Uterus (tissue), 4 donors: ENCODE measurements around the gene PTGER1. TPM values are rescaled to one million over a fixed set of nuclear protein-coding genes. Genes with fewer than 3 reads are reported as not detected.

Experiments
- DNase-seq, 2 donors: peaks; one replicate each; pipeline ENCODE4 v3.0.0-alpha.2; 2019 to 2020
- H3K27ac ChIP-seq, 2 donors: fragments of 200-600 bp; sonication (generic); 1 replicate in 1 of 2; 2 replicates in 1 of 2; pipeline ENCODE4 v1.5.1; 2016 to 2018
- H3K27me3 ChIP-seq, 2 donors: fragments of 200-600 bp; sonication (generic); one replicate each; pipeline ENCODE4 v1.5.1; 2018 to 2019; ENCODE audit warnings: control low read depth in 1 of 2
- H3K36me3 ChIP-seq, 2 donors: fragments of 200-600 bp; sonication (generic); one replicate each; pipeline ENCODE4 v1.5.1; 2019; ENCODE audit warnings: control low read depth in 1 of 2
- H3K4me1 ChIP-seq, 2 donors: fragments of 200-600 bp; sonication (generic); one replicate each; pipeline ENCODE4 v1.5.1; 2018 to 2019; ENCODE audit warnings: control low read depth in 1 of 2
- H3K4me3 ChIP-seq, 2 donors: fragments of 200-600 bp; sonication (generic); 1 replicate in 1 of 2; 2 replicates in 1 of 2; pipeline ENCODE4 v1.5.1; 2018 to 2019; ENCODE audit warnings: mild to moderate bottlenecking in 1 of 2
- H3K9me3 ChIP-seq, 2 donors: fragments of 200-600 bp; sonication (generic); one replicate each; pipeline ENCODE4 v1.5.1; 2019; ENCODE audit warnings: control low read depth in 1 of 2
- CTCF ChIP-seq, 4 experiments: fragments of 200-600 bp in 2 of 4; fragments of 450-650 bp in 2 of 4; sonication (generic) in 2 of 4; IDR thresholded peaks; one replicate each; pipeline ENCODE4 v1.5.1; 2016 to 2019; ENCODE audit warnings: antibody characterized with exemption in 4 of 4, mild to moderate bottlenecking in 2 of 4, moderate library complexity in 1 of 4
- POLR2A ChIP-seq, 2 donors: fragments of 450-650 bp; IDR thresholded peaks; one replicate each; pipeline ENCODE4 v1.6.1; 2016; ENCODE audit warnings: antibody characterized with exemption in 2 of 2, mild to moderate bottlenecking in 1 of 2, moderate library complexity in 1 of 2
- intact Hi-C: fragments of 100-400 bp; cut with DNase I; formaldehyde crosslinking; loops from one replicate; pipeline ENCODE4 v1.15.1; 2023; ENCODE audit warnings: low total_unique reads
- total RNA-seq, 4 donors: library from RNA; depleted of rRNA in 3 of 4; stranded (reverse); fragments of >200 nt in 3 of 4; gene quantifications; one replicate each; pipeline versions ENCODE4 v1.1.0 to v1.2.4, GENCODE V29; 2014 to 2023
- donor health status: DM: yes; HTN: yes; CAD: no.

Gene PTGER1
- total RNA-seq, 4 donors from 2014 or later = 0.30 to 1.2 TPM; not detected in 2

DNA sequence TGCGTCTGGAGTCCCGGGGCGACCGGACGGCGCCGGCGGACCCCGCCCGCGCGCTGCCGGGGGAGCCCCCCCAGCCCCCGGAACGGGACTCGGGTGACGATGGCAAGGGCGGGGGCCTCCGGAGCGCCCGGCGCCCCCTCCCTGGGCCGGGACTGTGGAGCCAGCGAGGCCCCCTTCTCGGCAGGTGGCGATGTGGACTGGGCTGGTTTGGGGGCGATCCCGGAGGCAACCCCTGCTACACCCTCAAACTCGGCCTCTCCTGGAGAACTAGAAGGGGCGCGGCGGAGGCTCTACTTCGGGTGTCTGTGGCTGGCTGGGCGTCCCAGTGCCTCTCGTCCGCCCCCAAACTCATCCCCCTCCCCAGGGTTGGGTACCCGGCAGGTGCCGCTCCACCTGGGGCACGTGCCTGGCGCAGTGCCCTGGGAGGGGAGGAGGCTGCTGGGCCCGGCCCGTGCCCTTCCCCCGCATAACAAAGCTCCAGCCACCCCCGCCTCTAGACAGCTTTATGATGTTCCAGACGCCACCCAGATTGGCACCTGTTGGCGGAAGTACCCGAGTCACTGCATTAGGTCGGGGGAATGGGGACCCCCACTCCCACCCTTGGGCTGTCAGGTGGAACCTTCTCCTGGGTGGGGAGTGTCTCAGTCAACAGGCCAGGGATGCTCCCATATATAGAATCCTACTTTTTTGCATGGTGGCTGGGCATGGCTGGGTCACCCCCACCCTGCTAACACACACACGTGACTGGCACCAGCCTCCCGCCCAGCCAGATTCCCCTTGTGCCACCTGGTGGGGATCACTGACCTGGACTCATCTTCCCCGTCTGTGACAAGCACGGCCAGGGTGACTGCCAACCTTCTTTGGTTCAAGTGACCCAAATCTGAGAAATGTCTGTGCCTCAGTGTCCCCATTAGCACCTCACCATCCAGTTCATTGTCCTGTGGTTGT, 41.3 kb downstream of the PTGER1 start:
- H3K27me3 ChIP-seq = no peaks in the 10 kb centered on the region
- intact Hi-C loops = no loop called here
- H3K4me1 ChIP-seq = peaks cover 0 to 11% of the 10 kb centered on the region in 2 donors
- H3K36me3 ChIP-seq = no peaks in the 10 kb centered on the region
- H3K27ac ChIP-seq = peak overlapping the region; percentile 92 to 97
- peak overlapping the region; percentile 79 to 96 for H3K4me3 ChIP-seq
- no peaks in the 10 kb centered on the region for H3K9me3 ChIP-seq
- TF ChIP-seq POLR2A (IDR thresholded peaks at IDR 0.05) = no peak
- TF ChIP-seq CTCF (IDR thresholded peaks at IDR 0.05) = peak in 1 of 4 experiments; percentile 5
- peak; percentile 40 to 41 for DNase-seq

DNA sequence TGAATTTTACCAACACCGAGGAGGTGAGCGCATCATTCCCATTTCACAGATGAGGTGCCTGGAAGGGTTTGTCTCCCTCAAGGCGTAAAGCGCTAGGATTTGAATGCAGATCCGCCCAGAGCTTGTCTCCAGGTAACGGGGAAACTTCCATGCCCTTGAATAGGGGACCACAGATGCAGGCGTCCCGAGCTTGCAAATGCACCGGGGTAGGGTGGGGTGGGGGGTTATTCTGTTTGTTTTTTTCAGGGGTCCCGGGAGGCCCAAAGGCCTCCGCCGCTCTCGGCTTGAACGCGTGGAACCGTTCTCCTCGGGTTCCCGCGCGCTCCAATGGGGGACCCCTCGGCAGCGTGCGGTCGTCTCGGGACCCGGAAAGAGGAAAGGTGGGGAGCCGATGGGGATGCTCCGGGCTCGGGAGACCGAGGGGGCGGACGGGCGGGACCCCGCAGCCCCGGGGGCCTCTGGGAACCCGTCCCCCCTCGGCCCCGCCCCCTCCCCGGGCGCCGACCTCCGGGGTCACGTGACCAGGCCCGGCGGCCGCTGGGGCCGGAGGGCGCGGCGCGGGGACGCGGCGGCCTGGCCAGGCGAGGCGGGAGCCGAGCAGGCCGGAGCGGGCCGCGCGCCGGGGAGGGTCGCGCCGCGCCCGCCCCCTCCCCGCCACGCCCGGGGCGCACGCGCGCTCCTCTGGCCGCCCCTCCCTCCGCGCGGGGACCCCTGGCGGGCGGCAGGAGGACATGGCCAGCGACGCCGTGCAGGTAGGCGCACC, 42.2 kb downstream of the PTGER1 start, which contains the start of gene PKN1:
TSS of gene PKN1 (plus strand) at position 516 of the 763 bp plus-strand sequence. CDS start at position 732, 216 bp downstream.
- Histone ChIP-seq H3K27me3 (no peaks in the 10 kb centered on the region), H3K36me3 (no peaks in the 10 kb centered on the region), H3K27ac (peak within 1 kb of the TSS; percentile 92 to 97), H3K9me3 (no peaks in the 10 kb centered on the region), H3K4me3 (peak within 1 kb of the TSS; percentile 79 to 96), H3K4me1 (peaks cover 0 to 6% of the 10 kb centered on the region in 2 donors)
- TF ChIP-seq CTCF (IDR thresholded peaks at IDR 0.05) (no peak), POLR2A (IDR thresholded peaks at IDR 0.05) (no peak)
- peak; percentile 48 to 66 for DNase-seq
- intact Hi-C loops = no loop called here

DNA sequence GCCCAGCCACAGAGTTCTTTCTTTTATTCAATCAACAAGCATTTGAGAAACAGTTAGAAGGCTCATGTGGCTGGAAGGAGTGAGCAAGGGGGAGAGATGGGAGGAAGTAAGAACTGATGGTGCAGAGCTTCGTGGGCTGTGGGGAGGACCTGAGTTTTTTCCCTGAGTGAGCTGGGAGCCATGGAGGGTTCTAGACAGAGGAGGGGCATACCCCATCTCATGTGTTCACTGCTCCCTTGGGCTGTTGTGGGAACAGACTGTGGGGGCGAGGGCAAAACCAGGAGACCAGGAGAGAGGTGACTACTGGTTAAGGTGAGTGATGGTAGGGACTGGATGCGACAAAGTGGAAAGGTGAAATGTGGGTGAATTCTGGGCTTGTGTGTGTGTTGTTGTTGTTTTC, 44.4 kb downstream of the PTGER1 start:
- intact Hi-C loops = no loop called here
- Histone ChIP-seq H3K27ac (no peak overlapping the region), H3K9me3 (no peaks in the 10 kb centered on the region), H3K4me1 (peaks cover 0 to 6% of the 10 kb centered on the region in 2 donors), H3K27me3 (no peaks in the 10 kb centered on the region), H3K36me3 (no peaks in the 10 kb centered on the region), H3K4me3 (no peak overlapping the region)
- DNase-seq = no peak
- TF ChIP-seq POLR2A (IDR thresholded peaks at IDR 0.05) = no peak
- TF ChIP-seq CTCF (IDR thresholded peaks at IDR 0.05) = no peak

DNA sequence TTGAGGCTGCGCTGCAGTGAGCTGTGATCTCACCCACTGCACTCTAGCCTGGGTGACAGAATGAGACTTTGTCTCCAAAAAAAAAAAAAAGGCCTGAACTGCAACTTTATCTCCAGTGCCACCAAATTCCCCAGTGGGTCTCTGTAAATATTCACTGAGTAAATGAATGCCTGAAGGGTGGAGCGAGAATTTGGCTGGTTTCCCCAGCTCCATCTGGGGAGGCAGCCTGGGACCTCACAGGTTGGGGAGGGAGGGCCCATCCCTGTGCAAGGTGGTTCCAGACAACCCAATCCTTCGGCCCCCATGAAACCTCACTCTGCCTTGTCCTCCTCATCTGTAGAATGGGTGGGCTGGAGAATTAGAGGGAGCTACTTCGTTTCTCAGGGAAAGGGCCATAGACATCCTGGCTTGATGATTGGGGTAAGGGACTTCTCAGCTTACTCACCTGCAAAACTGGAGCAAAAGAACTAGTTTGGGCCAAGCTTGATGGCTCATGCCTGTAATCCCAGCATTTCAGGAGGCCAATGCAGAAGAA, 46.2 kb downstream of the PTGER1 start:
- no peaks in the 10 kb centered on the region for H3K27me3 ChIP-seq
- H3K4me3 ChIP-seq = no peak overlapping the region
- no peaks in the 10 kb centered on the region for H3K4me1 ChIP-seq
- intact Hi-C loops = no loop called here
- TF ChIP-seq CTCF (IDR thresholded peaks at IDR 0.05) = no peak
- no peak for TF ChIP-seq POLR2A (IDR thresholded peaks at IDR 0.05)
- no peaks in the 10 kb centered on the region for H3K9me3 ChIP-seq
- no peak for DNase-seq
- H3K36me3 ChIP-seq = no peaks in the 10 kb centered on the region
- no peak overlapping the region for H3K27ac ChIP-seq
